NCI-H345 treated with DMSO at 0.1 percent for 48 hours (cell line): ENCODE data around the gene PRX.
"Not testable (repeated sequence)": the region's sequence is repeated elsewhere in the genome, so short reads cannot be mapped to it uniquely, and the experiment has no call there.

Source experiments
- DNase-seq: peaks from one replicate; lab custom pipeline; 2025; ENCODE audit not compliant: unreplicated experiment; lab: John Stamatoyannopoulos, UW

The PRX gene

DNA sequence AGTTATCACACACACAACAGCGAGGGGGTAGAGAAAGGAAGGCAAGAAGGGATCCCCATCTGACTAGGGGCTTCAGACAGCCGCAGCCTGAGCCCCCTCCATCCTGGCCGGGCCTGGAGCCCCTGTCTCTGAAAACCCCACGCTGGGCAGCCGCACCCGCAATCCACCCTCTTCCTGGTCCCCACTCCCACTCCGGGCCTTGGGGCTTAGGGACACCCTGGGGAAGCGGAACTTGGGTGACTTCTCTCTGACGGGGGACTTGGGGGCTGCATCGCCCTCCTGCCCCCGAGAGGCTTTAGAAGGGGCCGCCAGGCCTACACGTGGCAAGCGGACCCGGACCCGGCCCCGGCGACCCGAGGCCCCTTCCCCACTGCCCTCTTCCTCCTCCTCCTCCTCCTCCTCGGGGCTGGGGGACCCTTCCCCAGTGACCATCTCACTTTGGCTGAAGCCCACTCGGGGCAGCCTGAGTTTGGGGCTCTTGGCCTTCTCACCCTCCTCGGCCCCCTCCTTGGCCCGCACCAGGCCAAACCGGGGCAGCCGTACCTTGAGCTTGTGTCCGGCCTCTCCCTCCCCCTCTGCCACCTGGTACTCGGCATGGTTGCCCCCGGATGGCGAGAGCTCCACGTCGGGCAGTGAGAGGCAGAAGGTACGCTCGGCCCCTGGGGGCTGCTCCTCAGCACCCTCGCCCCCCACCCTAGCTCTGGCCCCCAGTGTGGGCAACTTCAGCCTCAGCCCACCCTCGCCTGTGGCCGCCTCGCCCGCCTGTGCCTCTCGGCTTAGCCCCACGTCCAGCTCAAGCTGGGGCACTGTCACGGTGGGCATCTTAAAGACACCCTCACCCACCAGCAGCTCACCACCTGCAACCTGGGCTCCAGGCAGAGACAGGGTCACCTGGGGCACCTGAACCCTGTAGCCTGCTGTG is 19.0 kb downstream of the PRX start:
- DNase-seq, result no peak

DNA sequence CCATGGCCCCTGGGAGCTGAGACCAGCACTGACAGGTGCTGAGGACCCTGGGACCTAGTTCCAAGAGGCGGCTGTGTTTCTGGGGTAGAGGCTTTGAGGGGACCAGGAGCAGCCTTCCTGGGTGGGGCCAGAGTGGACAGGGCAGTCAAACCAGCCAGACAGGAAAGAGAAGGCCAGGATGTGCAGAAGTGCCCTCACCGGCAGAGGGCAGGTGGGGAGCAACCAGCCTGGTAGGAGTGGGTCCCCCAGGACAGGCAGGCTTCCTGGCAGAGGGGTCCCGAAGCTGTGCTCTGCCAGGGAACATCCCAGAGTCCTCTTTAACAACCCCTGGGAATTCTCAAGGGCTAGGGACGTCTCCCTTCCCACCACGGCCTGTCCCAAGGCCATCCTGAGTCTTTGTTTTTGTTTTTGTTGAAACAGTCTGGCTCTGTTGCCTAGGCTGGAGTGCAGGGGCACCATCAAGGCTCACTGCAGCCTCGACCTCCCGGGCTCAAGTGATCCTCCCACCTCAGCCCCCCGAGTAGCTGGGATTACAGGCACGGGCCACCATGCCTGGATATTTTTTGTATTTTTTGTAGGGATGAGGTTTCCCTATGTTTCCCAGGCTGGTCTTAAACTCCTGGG is 20.2 kb downstream of the PRX start:
- no peak for DNase-seq

GRCh38 chr19:40392123-40392522 is 21.1 kb downstream of the PRX start:
- no peak for DNase-seq

DNA sequence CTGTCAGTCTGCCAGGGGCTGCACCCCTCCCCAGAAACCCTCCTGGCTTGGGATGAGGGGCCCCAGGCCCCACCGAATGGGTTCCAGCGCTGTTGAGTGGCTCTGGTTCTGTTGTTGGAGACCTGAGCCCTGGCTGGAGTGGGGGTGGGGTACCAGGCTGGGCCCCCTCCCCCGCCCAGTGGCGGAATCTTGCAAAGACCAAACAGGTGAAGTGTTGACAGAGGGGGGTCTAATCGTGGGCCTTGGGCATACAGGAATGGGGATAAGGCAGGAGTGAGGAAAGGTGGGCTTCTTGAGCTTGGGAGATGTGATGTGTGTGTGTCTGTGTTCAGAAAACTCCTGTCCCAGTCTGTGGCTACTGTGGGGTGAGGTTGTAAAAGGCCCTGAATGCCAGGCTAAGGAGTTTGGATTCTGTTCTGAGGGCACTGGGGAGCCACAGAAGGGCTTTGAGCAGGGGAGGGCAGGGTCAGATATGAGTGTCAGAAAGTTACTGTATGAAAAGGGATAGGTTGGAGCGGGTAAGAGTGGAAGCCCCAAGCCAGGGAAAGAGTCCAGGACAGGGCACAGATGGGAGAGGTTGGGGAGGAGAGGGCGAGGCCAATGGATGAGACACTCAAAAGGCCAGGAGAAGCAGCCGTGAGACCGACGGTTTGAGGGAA is 23.0 kb downstream of the PRX start, which contains the start of gene HIPK4:
HIPK4 (minus strand) TSS at position 98 of the 659 bp plus-strand sequence. CDS start 279 bp downstream, outside the sequence.
- DNase-seq, result no peak

DNA sequence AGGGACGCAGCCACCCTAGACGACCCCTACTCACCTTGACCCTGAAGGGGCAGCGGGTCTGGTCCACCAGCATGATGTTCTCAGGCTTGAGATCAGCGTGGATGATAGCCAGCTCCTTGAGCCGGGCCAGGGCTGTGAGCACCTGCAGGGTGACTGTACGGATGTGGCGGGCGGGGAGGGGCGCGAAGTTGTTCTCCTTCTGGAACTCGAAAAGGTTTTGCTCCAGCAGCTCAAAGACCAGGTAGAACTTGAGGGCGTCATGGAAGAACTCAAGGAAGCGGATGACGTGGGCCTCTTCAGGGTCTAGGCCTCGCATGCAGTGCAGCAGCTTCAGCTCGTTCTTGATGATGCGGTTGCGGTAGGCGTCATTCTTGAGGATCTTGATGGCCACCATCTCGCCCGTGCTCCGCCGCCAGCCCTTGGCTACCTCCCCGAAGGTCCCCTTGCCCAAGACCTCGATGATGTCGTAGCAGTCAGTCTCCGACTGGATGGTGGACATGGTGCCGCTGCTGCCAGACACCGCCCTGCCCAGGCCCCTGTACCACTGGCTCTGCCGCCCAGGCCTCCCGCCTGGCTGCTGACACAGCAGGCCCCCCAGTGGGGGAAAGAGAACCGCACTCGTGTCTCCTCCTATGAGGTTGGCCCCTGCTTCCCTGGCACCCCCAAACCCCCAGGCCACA is 23.6 kb downstream of the PRX start:
- DNase-seq, result no peak

- no peak for DNase-seq
Measured at GRCh38 chr19:40388481-40388880, 24.7 kb downstream of the PRX start.

GRCh38 chr19:40387155-40387554 is 26.0 kb downstream of the PRX start:
- DNase-seq, result no peak

GRCh38 chr19:40383668-40384248 is 29.4 kb downstream of the PRX start:
- DNase-seq, result no peak

DNA sequence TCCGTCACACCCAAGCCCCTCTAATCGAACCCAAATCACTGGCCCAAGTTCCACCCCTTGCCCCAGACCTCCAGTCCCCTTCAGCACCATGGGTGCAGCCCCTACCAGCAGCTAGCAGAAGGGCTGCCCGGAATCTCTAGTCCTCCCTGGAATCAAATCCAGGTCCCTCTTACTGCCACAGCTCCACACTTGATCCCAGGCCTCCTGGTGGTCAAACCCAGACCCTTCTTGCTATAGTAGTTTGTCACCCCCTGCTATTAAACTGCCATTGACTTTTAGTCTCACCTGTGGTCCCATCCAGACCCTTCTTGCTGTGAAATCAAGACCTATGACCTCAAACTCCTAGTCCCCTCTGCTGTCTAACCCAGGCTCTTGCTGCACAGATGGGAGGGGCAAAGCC is 31.9 kb downstream of the PRX start:
- no peak for DNase-seq

GRCh38 chr19:40380199-40381037 is 32.8 kb downstream of the PRX start:
- DNase-seq, result no peak

GRCh38 chr19:40379446-40380198 is 33.6 kb downstream of the PRX start:
- DNase-seq, result no peak

DNA sequence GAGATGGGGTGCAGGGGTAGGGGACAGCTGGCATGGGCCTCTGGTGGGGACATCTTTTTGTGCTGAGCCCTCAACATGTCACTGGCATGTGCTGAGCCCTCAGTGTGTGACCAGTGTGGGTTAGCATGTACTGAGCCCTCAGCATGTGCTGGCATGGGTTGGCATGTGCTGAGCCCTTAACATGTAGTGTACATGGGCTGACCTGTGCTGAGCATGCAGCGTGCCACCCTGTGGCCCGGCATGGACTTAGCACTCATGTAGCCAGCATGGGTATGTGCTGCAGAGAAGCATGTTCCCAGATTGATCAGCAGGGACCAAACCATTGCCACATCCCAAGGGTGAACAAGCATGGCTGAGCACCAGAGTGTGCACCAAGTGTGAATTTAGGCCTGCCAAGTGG is 34.7 kb downstream of the PRX start:
- no peak for DNase-seq

DNA sequence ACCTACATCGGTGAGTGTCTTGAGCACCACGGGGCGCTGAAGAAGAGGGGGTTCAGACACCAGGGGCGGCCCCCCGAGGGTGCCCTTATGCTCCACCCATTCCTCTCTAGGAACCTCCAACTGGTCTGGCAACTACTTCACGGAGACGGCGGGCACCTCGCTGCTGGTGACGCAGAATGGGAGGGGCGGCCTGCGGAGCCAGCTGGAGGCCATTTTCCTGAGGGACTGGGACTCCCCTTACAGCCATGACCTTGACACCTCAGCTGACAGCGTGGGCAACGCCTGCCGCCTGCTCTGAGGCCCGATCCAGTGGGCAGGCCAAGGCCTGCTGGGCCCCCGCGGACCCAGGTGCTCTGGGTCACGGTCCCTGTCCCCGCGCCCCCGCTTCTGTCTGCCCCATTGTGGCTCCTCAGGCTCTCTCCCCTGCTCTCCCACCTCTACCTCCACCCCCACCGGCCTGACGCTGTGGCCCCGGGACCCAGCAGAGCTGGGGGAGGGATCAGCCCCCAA is 35.2 kb downstream of the PRX start:
- no peak for DNase-seq

DNA sequence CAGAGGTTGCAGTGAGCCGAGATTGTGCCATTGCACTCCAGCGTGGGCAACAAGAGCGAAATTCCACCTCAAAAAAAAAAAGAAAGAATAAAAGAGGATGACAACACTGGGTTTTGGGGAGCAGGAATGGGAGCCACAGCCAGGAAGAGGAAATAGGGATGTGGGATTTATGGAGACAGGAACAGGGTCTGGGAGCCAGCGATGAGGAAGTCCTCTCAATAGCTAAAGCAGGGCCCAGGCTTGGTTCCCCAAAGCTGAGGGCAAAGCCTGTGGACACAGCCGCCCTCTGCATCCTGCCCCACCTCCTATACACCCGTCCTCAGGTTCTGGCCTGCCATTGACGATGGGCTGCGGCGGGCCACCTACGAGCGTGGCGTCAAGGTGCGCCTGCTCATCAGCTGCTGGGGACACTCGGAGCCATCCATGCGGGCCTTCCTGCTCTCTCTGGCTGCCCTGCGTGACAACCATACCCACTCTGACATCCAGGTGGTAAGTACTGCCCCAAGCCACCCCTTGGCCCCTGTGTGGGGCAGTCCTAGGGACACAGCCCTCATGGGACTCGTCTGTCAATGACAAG is 36.8 kb downstream of the PRX start:
- no peak for DNase-seq

- no peak for DNase-seq
Measured at GRCh38 chr19:40374084-40374483, 39.1 kb downstream of the PRX start.

- no peak for DNase-seq
Measured at GRCh38 chr19:40371802-40372122, 41.4 kb downstream of the PRX start.

- DNase-seq, result no peak
Measured at GRCh38 chr19:40370997-40371801, 42.0 kb downstream of the PRX start.

DNA sequence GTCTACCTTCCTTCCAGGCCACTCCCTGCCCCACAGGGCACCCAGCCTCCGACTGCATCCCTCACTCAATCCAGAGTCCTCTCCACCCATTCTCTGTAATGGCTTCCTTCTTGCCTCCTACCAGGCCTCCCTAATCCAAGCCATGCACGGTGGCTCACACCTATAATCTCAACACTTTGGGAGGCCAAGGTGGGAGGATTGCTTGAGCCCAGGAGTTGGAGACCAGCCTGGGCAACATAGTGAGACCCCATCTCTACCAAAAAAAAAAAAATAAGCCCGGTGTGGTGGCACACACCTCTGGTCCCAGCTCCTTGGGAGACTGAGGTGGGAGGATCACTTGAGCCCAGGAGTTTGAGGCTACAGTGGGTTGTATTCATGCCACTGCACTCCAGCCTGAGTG is 42.9 kb downstream of the PRX start:
- DNase-seq, result not testable (repeated sequence)
